ENCODE measurements around the gene TUBB8. TPM values are rescaled to one million over a fixed set of nuclear protein-coding genes. Genes with fewer than 3 reads are reported as not detected.

The TUBB8 gene
- total and polyA plus RNA-seq, 10 of the 15 experiments (the other 5 are each of a cell fraction or from before 2014, with no cell fraction given), result not detected

GRCh38 chr10:92846-93245 is 43.8 kb upstream of the TUBB8 start:
- Histone ChIP-seq H3K79me2 (ENCODE audit: control insufficient read depth, insufficient read depth, low read length) (no peaks in the 10 kb centered on the region), H3K9ac (ENCODE audit: control insufficient read depth, insufficient read depth, low read length) (no peak overlapping the region), H3K4me3 (no peak overlapping the region), H3K4me1 (ENCODE audit: control insufficient read depth, insufficient read depth, low read length) (no peaks in the 10 kb centered on the region), H3K9me3 (replicated peaks; ENCODE audit: control insufficient read depth, insufficient read depth, low read length) (no peaks in the 10 kb centered on the region; the same call in 2 of the 3 replicates), H4K20me1 (ENCODE audit: control insufficient read depth, insufficient read depth) (no peaks in the 10 kb centered on the region), H3K27ac (ENCODE audit: control insufficient read depth, insufficient read depth) (no peak overlapping the region), H3K27me3 (replicated peaks in 1 of 2; ENCODE audit: control insufficient read depth in 2 of 2, insufficient read depth in 2 of 2, low read length in 1 of 2) (no peaks in the 10 kb centered on the region), H3K4me2 (ENCODE audit: control insufficient read depth, insufficient read depth) (no peak overlapping the region), H3K36me3 (ENCODE audit: control insufficient read depth in 2 of 2, insufficient read depth in 2 of 2, low read length in 1 of 2) (no peaks in the 10 kb centered on the region), H2AFZ (ENCODE audit: control insufficient read depth, low read depth, low read length) (no peak overlapping the region)
- ChIA-PET CTCF (no interaction called here), POLR2A (no interaction called here), RAD21 (ENCODE audit: unreplicated experiment) (no interaction called here), SMC1A (ENCODE audit: uncharacterized antibody, unreplicated experiment) (no interaction called here)
- ATAC-seq, result no peak
- no peak for TF ChIP-seq REST (IDR thresholded peaks at IDR 0.05; ENCODE audit: low read depth, low read length)
- no peak for TF ChIP-seq SUZ12 (IDR thresholded peaks at IDR 0.05; ENCODE audit: unreplicated experiment)
- TF ChIP-seq CBFB (IDR thresholded peaks at IDR 0.05; ENCODE audit: low read depth), result no peak
- TF ChIP-seq SMAD1 (IDR thresholded peaks at IDR 0.05; ENCODE audit: low read depth, partially characterized antibody), result no peak
- TF ChIP-seq BMI1 (IDR thresholded peaks at IDR 0.05; ENCODE audit: borderline replicate concordance), result no peak
- no peak for TF ChIP-seq TCF7 (IDR thresholded peaks at IDR 0.05; ENCODE audit: borderline replicate concordance)
- 90% methylated on average over 2 of the region's 2 CpGs for WGBS (ENCODE audit: insufficient coverage, insufficient replicate concordance, low lambda C conversion rate, missing lambda C conversion rate)
- BruUV-seq (replicated peaks), result no TSS peak
- DNase-seq (ENCODE audit: low read depth, low spot score), result no peak
- in situ Hi-C loops (cut with MboI), result no loop called here
- intact Hi-C loops (cut with micrococcal nuclease; ENCODE audit: unreplicated experiment), result no loop called here
- FAIRE-seq, result no peak

Measured in GM12878 (cell line).